ENCODE data around the gene CBLC. TPM values are rescaled to one million over a fixed set of nuclear protein-coding genes. Genes with fewer than 3 reads are reported as not detected.

CBLC gene
- total and polyA plus RNA-seq, 10 of the 15 experiments (the other 5 are each of a cell fraction or from before 2014, with no cell fraction given): not detected

GRCh38 chr19:44800461-44800860 is 22.8 kb downstream of the CBLC start (continued):
- TF ChIP-seq CBX3 (IDR thresholded peaks at IDR 0.05; ENCODE audit: borderline replicate concordance, low read depth): no peak
- no peak for TF ChIP-seq FOS (IDR thresholded peaks at IDR 0.05; ENCODE audit: borderline replicate concordance, extremely low read depth, insufficient read length)
- no peak for TF ChIP-seq FOXM1 (IDR thresholded peaks at IDR 0.05; ENCODE audit: low read depth, low read length)
- TF ChIP-seq TCF3 (IDR thresholded peaks at IDR 0.05; ENCODE audit: borderline replicate concordance, insufficient read depth, low read depth, low read length): no peak
- TF ChIP-seq MYC (IDR thresholded peaks at IDR 0.05; ENCODE audit: insufficient read depth, insufficient read length, insufficient replicate concordance, low read length, severe bottlenecking): no peak
- no peak for TF ChIP-seq ZBTB40 (IDR thresholded peaks at IDR 0.05; ENCODE audit: borderline replicate concordance)
- peak; percentile 73 for TF ChIP-seq SMC3 (IDR thresholded peaks at IDR 0.05; ENCODE audit: borderline replicate concordance, low read length)
- peak; percentile 28; the same call in 1 of the 2 replicates for TF ChIP-seq IKZF1 (conservative IDR thresholded peaks at IDR 0.05)
- no peak for TF ChIP-seq SKIL (IDR thresholded peaks at IDR 0.05; ENCODE audit: low read depth, poor library complexity, severe bottlenecking)
- no peak for TF ChIP-seq STAT1 (conservative IDR thresholded peaks at IDR 0.05)
- peak; percentile 32; the same call in 1 of the 2 replicates for TF ChIP-seq MYB (IDR thresholded peaks at IDR 0.05; ENCODE audit: borderline replicate concordance, low read depth, low read length)
- TF ChIP-seq RBBP5 (conservative IDR thresholded peaks at IDR 0.05): no peak
- TF ChIP-seq ELK1 (IDR thresholded peaks at IDR 0.05; ENCODE audit: low read depth, low read length): no peak
- TF ChIP-seq E2F4 (IDR thresholded peaks at IDR 0.05; ENCODE audit: low read depth, low read length): no peak
- no peak for TF ChIP-seq BCLAF1 (IDR thresholded peaks at IDR 0.05)
- TF ChIP-seq SMAD5 (IDR thresholded peaks at IDR 0.05; ENCODE audit: low read depth): no peak
- no peak for TF ChIP-seq SMAD1 (IDR thresholded peaks at IDR 0.05; ENCODE audit: low read depth, partially characterized antibody)
- no peak for TF ChIP-seq EGR1 (IDR thresholded peaks at IDR 0.05; ENCODE audit: borderline replicate concordance in 1 of 2, low read depth in 2 of 2, low read length in 2 of 2)

Data from GM12878 (cell line).